B cell (primary cell): ENCODE results near the gene SLC34A2. TPM values are rescaled to one million over a fixed set of nuclear protein-coding genes. Genes with fewer than 3 reads are reported as not detected.

Experiments used
- ATAC-seq: fragments of 200-7000 bp; cut with Tn5 transposase; one replicate; pipeline ENCODE4 v1.10.0; 2021; ENCODE audit warnings: low read depth, mild to moderate bottlenecking, moderate number of reproducible peaks, moderate library complexity
- CTCF ChIA-PET: fragments of 350-600 bp; sonication (Branson Sonifier 250); formaldehyde crosslinking; loops from one replicate; lab custom pipeline; 2021; ENCODE audit warnings: antibody characterized with exemption, inconsistent platforms; lab: Charles Lee
- POLR2A ChIA-PET: fragments of 350-600 bp; sonication (Branson Sonifier 250); formaldehyde crosslinking; loops from one replicate; lab custom pipeline; 2021; ENCODE audit warnings: antibody characterized with exemption; lab: Charles Lee
- DNase-seq: peaks from one replicate; pipeline ENCODE4 v3.0.0; 2013
- H2AFZ ChIP-seq: 2 replicates; pipeline ENCODE4 v1.6.1; 2012; ENCODE audit warnings: mild to moderate bottlenecking, low read depth, low read length; ENCODE audit not compliant: insufficient read depth, poor library complexity, severe bottlenecking
- H3K27ac ChIP-seq, 2 donors: 1 replicate in 1 of 2; 2 replicates in 1 of 2; pipeline ENCODE4 v1.5.1; 2012 to 2013; ENCODE audit warnings: low read length in 2 of 2, mild to moderate bottlenecking in 2 of 2, moderate library complexity in 1 of 2
- H3K27me3 ChIP-seq, 4 experiments: fragments of 200-600 bp in 1 of 4; sonication (generic) in 1 of 4; replicated peaks in 1 of 4; 1 replicate in 2 of 4; 2 replicates in 2 of 4; pipeline versions ENCODE4 v1.6.1 to v1.7.0; 2013 to 2016; ENCODE audit warnings: low read length in 3 of 4, mild to moderate bottlenecking in 2 of 4, mixed read lengths in 1 of 4, moderate library complexity in 1 of 4; ENCODE audit not compliant: insufficient read depth in 4 of 4, control insufficient read depth in 3 of 4; ENCODE audit errors: control extremely low read depth in 1 of 4
- H3K36me3 ChIP-seq, 2 experiments: replicated peaks in 1 of 2; 1 replicate in 1 of 2; 2 replicates in 1 of 2; pipeline versions ENCODE4 v1.6.1 to v1.7.1; 2013; ENCODE audit warnings: low read length in 1 of 2; ENCODE audit not compliant: insufficient read depth in 2 of 2, control insufficient read depth in 1 of 2; ENCODE audit errors: control extremely low read depth in 1 of 2, extremely low read depth in 1 of 2
- H3K4me1 ChIP-seq, 2 donors: fragments of 200-600 bp in 1 of 2; sonication (generic) in 1 of 2; 1 replicate in 1 of 2; 2 replicates in 1 of 2; pipeline versions ENCODE4 v1.5.1 to v1.6.1; 2013 to 2017; ENCODE audit warnings: low read length in 2 of 2; ENCODE audit not compliant: control insufficient read depth in 2 of 2, insufficient read depth in 2 of 2
- H3K4me2 ChIP-seq: replicated peaks from 2 replicates; pipeline ENCODE3; 2012; ENCODE audit warnings: mild to moderate bottlenecking, low read depth, low read length; ENCODE audit not compliant: poor library complexity, severe bottlenecking
- H3K4me3 ChIP-seq, 5 experiments: fragments of 200-600 bp in 1 of 5; sonication (generic) in 1 of 5; 1 replicate in 3 of 5; 2 replicates in 2 of 5; pipeline versions ENCODE4 v1.5.1 to v1.7.0; 2011 to 2016; ENCODE audit warnings: low read length in 4 of 5, mild to moderate bottlenecking in 4 of 5, low read depth in 2 of 5, control low read depth in 1 of 5, moderate library complexity in 1 of 5; ENCODE audit not compliant: insufficient read depth in 1 of 5; ENCODE audit errors: control extremely low read depth in 1 of 5, extremely low read depth in 1 of 5
- H3K79me2 ChIP-seq: fragments of 200-600 bp; sonication (generic); one replicate; pipeline ENCODE4 v1.6.0; 2016; ENCODE audit warnings: low read length; ENCODE audit not compliant: control insufficient read depth, insufficient read depth
- H3K9ac ChIP-seq: fragments of 200-600 bp; sonication (generic); 2 replicates; pipeline ENCODE4 v1.6.1; 2017; ENCODE audit warnings: mild to moderate bottlenecking, low read length, moderate library complexity
- H3K9me3 ChIP-seq, 3 donors: one replicate each; pipeline versions ENCODE4 v1.6.1 to v1.7.1; 2013; ENCODE audit warnings: low read length in 2 of 3; ENCODE audit not compliant: control insufficient read depth in 2 of 3, insufficient read depth in 1 of 3; ENCODE audit errors: control extremely low read depth in 1 of 3
- H4K20me1 ChIP-seq: 2 replicates; pipeline ENCODE4 v1.6.0; 2012; ENCODE audit warnings: mild to moderate bottlenecking, low read length; ENCODE audit not compliant: insufficient read depth, control insufficient read depth, poor library complexity, severe bottlenecking
- H3K27ac Mint-ChIP-seq: one replicate; pipeline ENCODE4 v1.8.0; 2021; ENCODE audit warnings: mixed read lengths
- H3K27me3 Mint-ChIP-seq: one replicate; pipeline ENCODE4 v1.8.0; 2021; ENCODE audit warnings: mixed read lengths
- H3K4me1 Mint-ChIP-seq: one replicate; pipeline ENCODE4 v1.8.0; 2021; ENCODE audit warnings: mixed read lengths
- H3K4me3 Mint-ChIP-seq: one replicate; pipeline ENCODE4 v1.8.0; 2021; ENCODE audit warnings: mixed read lengths
- H3K9me3 Mint-ChIP-seq: one replicate; pipeline ENCODE4 v1.8.0; 2022; ENCODE audit warnings: mixed read lengths; ENCODE audit not compliant: insufficient read depth
- EZH2 ChIP-seq: IDR thresholded peaks from 2 replicates; pipeline ENCODE4 v1.6.1; 2012; ENCODE audit warnings: borderline replicate concordance, low read depth, mild to moderate bottlenecking, moderate library complexity, low read length; ENCODE audit not compliant: insufficient read depth, poor library complexity, severe bottlenecking
- WGBS: methylation state at CpG from one replicate; pipeline ENCODE4 v1.1.5; 2013; ENCODE audit warnings: missing lambda C conversion rate; ENCODE audit not compliant: insufficient coverage; 5-methylcytosine and 5-hydroxymethylcytosine counted together
- intact Hi-C: fragments of 100-400 bp; cut with micrococcal nuclease; formaldehyde crosslinking; loops from one replicate; pipeline ENCODE4 v1.10.0; 2022
- polyA plus RNA-seq: library from polyadenylated mRNA; depleted of rRNA; stranded (reverse); fragments of >200 nt; gene quantifications from 2 replicates; pipeline ENCODE4 v1.2.3, GENCODE V29; 2012
- total RNA-seq, 2 donors: library from RNA; stranded (reverse); fragments of 120-200 nt in 1 of 2; gene quantifications; 1 replicate in 1 of 2; 2 replicates in 1 of 2; pipeline versions ENCODE4 v1.2.3 to v1.2.4, GENCODE V29; 2013 to 2022
- TF ChIP-seq, protein P1 (sequence below): fragments of 200-600 bp; IDR thresholded peaks from one replicate; pipeline ENCODE4 v1.8.0; 2022; ENCODE audit warnings: antibody characterized with exemption, mild to moderate bottlenecking

SLC34A2 gene
- total and polyA plus RNA-seq, 2 donors (not counting 1 experiment from before 2014, with no cell fraction given), result not detected

- no peak overlapping the region for H3K9ac ChIP-seq
- ChIA-PET POLR2A (interaction anchor here (0.7 kb wide), 1 partner anchor 1209 kb away, joined by 4 read pairs; no protein-coding TSS in a partner anchor), CTCF (no interaction called here)
- H3K27me3 ChIP-seq, result no peaks in the 10 kb centered on the region
- ATAC-seq (no peak), DNase-seq (no peak)
- TF ChIP-seq, protein P1, sequence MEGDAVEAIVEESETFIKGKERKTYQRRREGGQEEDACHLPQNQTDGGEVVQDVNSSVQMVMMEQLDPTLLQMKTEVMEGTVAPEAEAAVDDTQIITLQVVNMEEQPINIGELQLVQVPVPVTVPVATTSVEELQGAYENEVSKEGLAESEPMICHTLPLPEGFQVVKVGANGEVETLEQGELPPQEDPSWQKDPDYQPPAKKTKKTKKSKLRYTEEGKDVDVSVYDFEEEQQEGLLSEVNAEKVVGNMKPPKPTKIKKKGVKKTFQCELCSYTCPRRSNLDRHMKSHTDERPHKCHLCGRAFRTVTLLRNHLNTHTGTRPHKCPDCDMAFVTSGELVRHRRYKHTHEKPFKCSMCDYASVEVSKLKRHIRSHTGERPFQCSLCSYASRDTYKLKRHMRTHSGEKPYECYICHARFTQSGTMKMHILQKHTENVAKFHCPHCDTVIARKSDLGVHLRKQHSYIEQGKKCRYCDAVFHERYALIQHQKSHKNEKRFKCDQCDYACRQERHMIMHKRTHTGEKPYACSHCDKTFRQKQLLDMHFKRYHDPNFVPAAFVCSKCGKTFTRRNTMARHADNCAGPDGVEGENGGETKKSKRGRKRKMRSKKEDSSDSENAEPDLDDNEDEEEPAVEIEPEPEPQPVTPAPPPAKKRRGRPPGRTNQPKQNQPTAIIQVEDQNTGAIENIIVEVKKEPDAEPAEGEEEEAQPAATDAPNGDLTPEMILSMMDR, result no peak
- TF ChIP-seq EZH2, result no peak
- H3K4me1 Mint-ChIP-seq, result no peaks in the 10 kb centered on the region
- no peaks in the 10 kb centered on the region for H3K9me3 ChIP-seq
- H3K4me1 ChIP-seq, result no peaks in the 10 kb centered on the region
- H3K4me3 Mint-ChIP-seq, result no peak overlapping the region
- H3K9me3 Mint-ChIP-seq, result peaks cover 3% of the 10 kb centered on the region
- H3K79me2 ChIP-seq, result no peaks in the 10 kb centered on the region
- no peak overlapping the region for H3K27ac ChIP-seq
- H3K27me3 Mint-ChIP-seq, result no peaks in the 10 kb centered on the region
- no peaks in the 10 kb centered on the region for H4K20me1 ChIP-seq
- no peak overlapping the region for H3K4me2 ChIP-seq
- H3K36me3 ChIP-seq, result peaks cover 0 to 2% of the 10 kb centered on the region in 2 experiments
- no CpG with 5 or more reads among the region's 4 CpGs for WGBS
- no peak overlapping the region for H3K27ac Mint-ChIP-seq
- intact Hi-C loops, result no loop called here
- H3K4me3 ChIP-seq, result no peak overlapping the region
- no peak overlapping the region for H2AFZ ChIP-seq
Observed at GRCh38 chr4:25713812-25714211, 58.2 kb downstream of the SLC34A2 start.

DNA sequence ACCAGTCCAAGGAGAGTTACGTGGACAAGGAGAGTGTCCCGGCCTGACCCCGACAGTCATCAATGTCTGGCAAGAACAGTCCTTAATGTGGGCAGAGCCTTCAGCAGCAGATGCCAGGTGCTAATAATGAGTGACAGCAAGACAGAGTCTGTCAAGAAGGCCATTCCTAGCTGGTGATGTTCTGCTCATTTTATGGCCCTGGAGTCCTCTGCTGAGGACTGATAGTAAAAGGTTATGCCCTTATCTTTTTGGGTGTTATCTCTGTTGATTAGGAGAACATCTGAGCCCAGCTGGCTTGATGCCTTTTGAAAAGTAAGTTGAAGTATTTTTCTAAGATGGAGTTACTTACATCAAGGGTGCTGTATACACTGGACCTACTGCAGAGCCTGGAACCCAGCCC is 67.3 kb downstream of the SLC34A2 start:
- no peak overlapping the region for H2AFZ ChIP-seq
- H3K9me3 ChIP-seq, result no peaks in the 10 kb centered on the region
- ChIA-PET CTCF (no interaction called here), POLR2A (no interaction called here)
- no peak overlapping the region for H3K27ac ChIP-seq
- WGBS, result 98% methylated on average over 3 of the region's 3 CpGs
- H3K36me3 ChIP-seq, result peaks cover 0 to 2% of the 10 kb centered on the region in 2 experiments
- H4K20me1 ChIP-seq, result no peaks in the 10 kb centered on the region
- peaks cover 4 to 8% of the 10 kb centered on the region in 2 donors for H3K4me1 ChIP-seq
- Mint-ChIP-seq H3K27me3 (no peaks in the 10 kb centered on the region), H3K4me3 (no peak overlapping the region), H3K9me3 (no peaks in the 10 kb centered on the region), H3K27ac (no peak overlapping the region), H3K4me1 (peaks cover 8% of the 10 kb centered on the region)
- no peaks in the 10 kb centered on the region for H3K79me2 ChIP-seq
- intact Hi-C loops, result no loop called here
- H3K4me3 ChIP-seq, result no peak overlapping the region
- no peak overlapping the region for H3K4me2 ChIP-seq
- no peak for TF ChIP-seq EZH2
- TF ChIP-seq, protein P1, result no peak
- no peak overlapping the region for H3K9ac ChIP-seq
- H3K27me3 ChIP-seq, result no peaks in the 10 kb centered on the region
- DNase-seq (no peak), ATAC-seq (no peak)
